RWPE2 (cell line): ENCODE data around the gene CHST4.

ENCODE experiments used
- ATAC-seq: fragments of 200-7000 bp; cut with Tn5 transposase; 3 replicates; pipeline ENCODE4 v1.9.1; 2021; ENCODE audit warnings: low read depth
- DNase-seq: peaks from one replicate; pipeline ENCODE4 v3.0.0-alpha.2; 2020; ENCODE audit warnings: low spot score
- H3K27ac ChIP-seq: fragments of 450-650 bp; 2 replicates; pipeline ENCODE4 v1.5.1; 2017; ENCODE audit warnings: mild to moderate bottlenecking; ENCODE audit not compliant: poor library complexity, severe bottlenecking
- H3K27me3 ChIP-seq: fragments of 250-450 bp; sonication (Bioruptor Pico); 2 replicates; pipeline ENCODE4 v1.5.1; 2021; ENCODE audit warnings: mild to moderate bottlenecking, moderate library complexity; ENCODE audit not compliant: insufficient read depth, poor library complexity, severe bottlenecking
- H3K36me3 ChIP-seq: fragments of 250-450 bp; sonication (Bioruptor Pico); 2 replicates; pipeline ENCODE4 v1.5.1; 2020; ENCODE audit warnings: low read depth, mild to moderate bottlenecking, moderate library complexity
- H3K4me1 ChIP-seq: fragments of 250-450 bp; sonication (Bioruptor Pico); 2 replicates; pipeline ENCODE4 v1.5.1; 2021; ENCODE audit warnings: mild to moderate bottlenecking, moderate library complexity; ENCODE audit not compliant: insufficient read depth, poor library complexity, severe bottlenecking
- H3K4me3 ChIP-seq: fragments of 250-450 bp; sonication (Bioruptor Pico); 2 replicates; pipeline ENCODE4 v1.5.1; 2021; ENCODE audit warnings: mild to moderate bottlenecking, moderate library complexity; ENCODE audit not compliant: severe bottlenecking
- H3K9me3 ChIP-seq: fragments of 250-450 bp; sonication (Bioruptor Pico); 2 replicates; pipeline ENCODE4 v1.5.1; 2021; ENCODE audit warnings: mild to moderate bottlenecking, moderate library complexity; ENCODE audit not compliant: severe bottlenecking
- CTCF ChIP-seq: fragments of 450-650 bp; IDR thresholded peaks from one replicate; pipeline ENCODE4 v1.5.1; 2017; ENCODE audit warnings: mild to moderate bottlenecking, moderate library complexity; ENCODE audit not compliant: poor library complexity, severe bottlenecking

Gene CHST4

DNA sequence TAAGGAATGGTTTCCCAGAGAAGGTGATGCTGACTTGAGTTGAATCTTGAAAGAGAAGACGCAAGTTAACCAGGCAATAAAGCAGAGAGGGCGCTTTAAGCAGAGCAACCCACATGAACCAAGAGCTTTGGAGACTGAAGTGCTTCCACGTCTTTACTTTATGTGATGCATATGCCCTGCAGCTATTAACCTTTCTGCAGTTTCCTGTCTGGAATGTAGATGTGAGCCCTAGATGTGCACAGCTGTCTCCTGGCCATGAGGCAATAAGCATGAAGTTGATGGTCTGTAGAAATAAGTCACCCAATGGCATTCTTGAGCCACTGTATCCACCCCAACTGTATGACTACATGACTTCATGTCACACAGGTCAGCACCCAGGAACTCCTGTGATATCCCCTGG is 5.7 kb upstream of the CHST4 start:
- Histone ChIP-seq H3K27ac (no peak overlapping the region), H3K9me3 (no peaks in the 10 kb centered on the region), H3K4me3 (no peak overlapping the region), H3K4me1 (peaks cover 2% of the 10 kb centered on the region), H3K27me3 (no peaks in the 10 kb centered on the region), H3K36me3 (no peaks in the 10 kb centered on the region)
- DNase-seq = no peak
- ATAC-seq = peak; percentile 66
- TF ChIP-seq CTCF = no peak

GRCh38 chr16:71524566-71525553 is 1.4 kb upstream of the CHST4 start:
- H3K27me3 ChIP-seq = no peaks in the 10 kb centered on the region
- H3K4me1 ChIP-seq = peaks cover 12% of the 10 kb centered on the region
- no peak overlapping the region for H3K4me3 ChIP-seq
- no peaks in the 10 kb centered on the region for H3K9me3 ChIP-seq
- ATAC-seq (no peak), DNase-seq (no peak)
- no peaks in the 10 kb centered on the region for H3K36me3 ChIP-seq
- H3K27ac ChIP-seq = no peak overlapping the region
- TF ChIP-seq CTCF = no peak

- Histone ChIP-seq H3K27me3 (peaks cover 2% of the 10 kb centered on the region), H3K9me3 (no peaks in the 10 kb centered on the region), H3K27ac (no peak overlapping the region), H3K36me3 (no peaks in the 10 kb centered on the region), H3K4me1 (peaks cover 12% of the 10 kb centered on the region), H3K4me3 (no peak overlapping the region)
- DNase-seq (no peak), ATAC-seq (no peak)
- no peak for TF ChIP-seq CTCF
These were observed 2.0 kb downstream of the CHST4 start for GRCh38 chr16:71528257-71528656.

DNA sequence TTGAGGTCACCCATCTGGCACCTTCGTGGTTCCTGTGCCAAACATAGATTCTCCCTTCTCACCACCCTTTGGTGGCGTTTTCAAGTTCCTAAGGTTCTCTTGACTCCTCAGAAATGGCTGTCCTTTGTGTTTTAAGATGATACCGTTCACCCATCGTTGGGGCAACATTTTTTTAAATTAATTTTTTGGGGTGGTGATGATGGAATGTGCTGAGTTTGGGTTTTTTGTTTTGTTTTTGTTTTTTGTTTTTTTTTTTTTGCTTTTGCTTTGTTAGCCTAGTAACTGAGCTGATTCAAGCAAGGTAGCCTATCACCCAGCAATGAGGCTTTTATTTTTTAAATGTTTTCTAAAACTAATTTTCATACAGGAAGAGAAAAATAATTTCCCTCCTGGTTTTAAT is 2.6 kb downstream of the CHST4 start:
- TF ChIP-seq CTCF = no peak
- Histone ChIP-seq H3K4me3 (no peak overlapping the region), H3K27me3 (peaks cover 2% of the 10 kb centered on the region), H3K9me3 (no peaks in the 10 kb centered on the region), H3K36me3 (no peaks in the 10 kb centered on the region), H3K4me1 (peaks cover 12% of the 10 kb centered on the region), H3K27ac (no peak overlapping the region)
- DNase-seq (no peak), ATAC-seq (no peak)

DNA sequence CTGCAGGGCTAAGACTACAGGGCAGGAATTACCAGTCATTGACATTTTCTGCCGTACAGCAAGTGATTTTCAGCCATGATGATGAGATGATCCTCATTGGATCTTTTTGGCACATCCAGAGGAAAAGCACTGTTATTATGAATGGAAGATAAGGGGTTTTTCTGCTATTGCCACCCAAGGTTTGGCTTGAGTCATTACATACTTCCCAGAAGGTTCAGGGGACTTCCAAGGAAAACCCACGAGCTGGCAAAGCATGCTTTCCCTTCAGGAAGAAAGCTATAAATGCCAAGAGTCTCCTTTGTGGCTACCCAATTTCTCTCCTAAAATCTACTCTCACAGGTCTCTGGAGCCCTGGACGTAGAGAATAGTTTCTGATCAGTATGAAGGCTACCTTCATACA is 6.1 kb downstream of the CHST4 start:
- H3K36me3 ChIP-seq = no peaks in the 10 kb centered on the region

More for the DNA sequence above, 6.1 kb downstream of the CHST4 start:
- ATAC-seq (no peak), DNase-seq (no peak)
- H3K4me1 ChIP-seq = no peaks in the 10 kb centered on the region
- H3K27me3 ChIP-seq = peaks cover 2% of the 10 kb centered on the region
- H3K27ac ChIP-seq = no peak overlapping the region
- H3K9me3 ChIP-seq = no peaks in the 10 kb centered on the region
- no peak overlapping the region for H3K4me3 ChIP-seq
- TF ChIP-seq CTCF = no peak
